Measurements from ENCODE around the gene TSTD2.
"Not testable (repeated sequence)": the region's sequence is repeated elsewhere in the genome, so short reads cannot be mapped to it uniquely, and the experiment has no call there.

Gene TSTD2

DNA sequence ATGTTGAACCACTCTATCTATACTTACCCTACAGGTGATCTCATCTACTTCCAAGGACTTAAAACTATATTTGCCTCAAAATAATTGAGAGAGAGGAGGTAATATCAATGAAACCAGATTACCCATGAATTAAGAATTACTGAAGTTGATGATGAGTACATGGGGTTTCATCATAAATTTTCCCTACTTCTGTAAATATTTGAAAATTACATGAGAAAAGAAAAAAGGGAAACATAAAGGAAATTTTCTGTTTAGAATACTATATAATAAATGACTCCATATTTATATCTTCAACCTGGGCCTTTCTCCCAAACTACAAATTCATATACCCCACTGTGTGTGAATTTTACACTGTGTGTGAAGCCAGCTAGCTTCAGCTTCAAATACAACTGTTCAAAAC, 2.6 kb downstream of the TSTD2 start:
- DNase-seq (ENCODE audit: low read depth, low spot score), result no peak

DNA sequence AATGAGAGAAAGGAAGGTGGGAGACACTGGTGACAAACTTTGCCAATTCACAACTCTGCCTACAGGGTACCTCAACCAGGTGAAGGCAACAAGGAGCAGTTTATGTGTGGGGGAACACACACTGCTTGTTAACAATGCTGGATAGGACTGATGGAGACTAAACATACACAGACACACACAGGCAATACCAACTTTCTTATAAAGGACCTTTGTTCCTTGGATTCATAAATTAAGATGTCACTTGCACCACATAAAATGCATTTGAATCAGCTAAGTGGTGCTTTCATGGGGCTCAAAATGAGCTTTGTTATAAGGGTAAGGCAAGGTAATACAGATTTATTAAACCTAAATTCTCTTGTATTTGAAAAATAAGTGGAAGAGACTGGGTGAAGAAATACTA, 4.0 kb downstream of the TSTD2 start:
- no peak for DNase-seq (ENCODE audit: low read depth, low spot score)

GRCh38 chr9:97628668-97629067, 4.5 kb downstream of the TSTD2 start:
- no peak for DNase-seq (ENCODE audit: low read depth, low spot score)

DNA sequence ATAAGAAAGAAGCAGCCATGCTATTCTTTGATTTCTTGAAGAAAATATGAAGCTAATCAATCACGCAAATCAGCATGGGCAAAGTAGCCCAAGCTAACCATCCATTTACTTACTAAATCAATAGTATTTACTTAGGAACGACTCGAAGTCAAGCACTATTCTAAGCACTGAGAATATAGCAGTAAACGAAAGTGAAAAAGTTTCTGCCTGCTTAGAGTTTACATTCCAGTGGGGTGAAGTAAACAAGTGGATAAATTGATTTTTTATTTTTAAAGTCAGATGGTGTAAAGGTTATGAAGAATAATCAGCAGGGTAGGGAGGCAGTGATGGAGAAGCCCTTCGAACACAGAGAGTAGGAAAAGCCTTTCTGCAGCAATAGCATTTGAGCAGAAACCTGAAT, 5.5 kb downstream of the TSTD2 start:
- DNase-seq (ENCODE audit: low read depth, low spot score), result no peak

DNA sequence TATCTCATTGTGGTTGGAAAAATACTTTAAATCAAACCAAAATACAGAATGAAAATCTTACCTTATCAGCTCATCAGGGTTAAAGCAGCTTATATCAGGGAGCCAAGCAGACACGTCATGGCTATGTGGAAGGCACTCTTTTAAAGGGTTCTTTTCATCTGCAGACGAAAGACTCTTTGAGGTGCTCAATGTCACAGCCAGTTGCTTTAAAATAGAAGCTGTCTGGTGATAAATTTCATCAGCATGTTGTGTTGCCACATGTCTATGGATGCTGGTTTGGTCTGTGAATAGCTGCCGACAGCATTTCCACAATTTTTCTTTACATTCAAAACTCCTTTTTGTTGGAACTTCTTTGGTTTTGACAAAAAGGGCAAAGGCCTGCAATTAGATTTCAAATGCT, 7.5 kb downstream of the TSTD2 start:
- no peak for DNase-seq (ENCODE audit: low read depth, low spot score)

DNA sequence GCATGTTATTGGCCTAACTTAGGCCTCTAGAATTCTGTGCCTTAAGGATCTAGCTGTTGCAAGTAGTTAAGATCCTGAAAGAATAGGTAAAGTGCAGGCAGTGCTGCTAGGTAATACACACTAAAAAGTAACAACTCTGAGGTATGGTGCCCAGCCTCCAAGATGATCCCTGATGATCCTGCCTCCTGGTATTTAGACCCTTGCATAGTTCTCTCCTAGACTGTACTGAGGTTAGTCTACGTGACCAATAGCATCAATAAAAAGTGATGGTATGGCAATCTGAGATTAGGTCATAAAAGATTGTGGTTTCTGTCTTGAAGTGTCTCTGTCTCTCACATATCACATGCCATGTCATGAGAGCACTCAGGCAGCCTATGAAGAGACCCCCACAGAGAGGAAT, 9.2 kb downstream of the TSTD2 start:
- no peak for DNase-seq (ENCODE audit: low read depth, low spot score)

DNA sequence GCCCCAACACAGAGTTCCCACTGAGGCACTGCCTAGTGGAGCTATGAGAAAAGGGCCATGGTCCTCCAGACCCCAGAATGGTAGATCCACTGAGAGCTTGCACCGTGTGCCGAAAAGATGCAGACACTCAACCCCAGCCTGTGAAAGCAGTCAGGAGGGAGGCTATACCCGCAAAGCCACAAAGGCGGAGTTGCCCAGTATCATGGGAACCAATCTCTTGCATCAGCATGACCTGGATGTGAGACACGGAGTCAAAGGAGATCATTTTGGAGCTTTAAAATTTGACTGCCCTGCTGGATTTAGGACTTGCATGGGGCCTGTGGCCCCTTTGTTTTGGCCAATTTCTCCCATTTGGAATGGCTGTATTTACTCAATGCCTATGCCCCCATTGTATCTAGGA, 10.7 kb downstream of the TSTD2 start:
- not testable (repeated sequence) for DNase-seq (ENCODE audit: low read depth, low spot score)

GRCh38 chr9:97620063-97620462, 13.1 kb downstream of the TSTD2 start:
- not testable (repeated sequence) for DNase-seq (ENCODE audit: low read depth, low spot score)

DNA sequence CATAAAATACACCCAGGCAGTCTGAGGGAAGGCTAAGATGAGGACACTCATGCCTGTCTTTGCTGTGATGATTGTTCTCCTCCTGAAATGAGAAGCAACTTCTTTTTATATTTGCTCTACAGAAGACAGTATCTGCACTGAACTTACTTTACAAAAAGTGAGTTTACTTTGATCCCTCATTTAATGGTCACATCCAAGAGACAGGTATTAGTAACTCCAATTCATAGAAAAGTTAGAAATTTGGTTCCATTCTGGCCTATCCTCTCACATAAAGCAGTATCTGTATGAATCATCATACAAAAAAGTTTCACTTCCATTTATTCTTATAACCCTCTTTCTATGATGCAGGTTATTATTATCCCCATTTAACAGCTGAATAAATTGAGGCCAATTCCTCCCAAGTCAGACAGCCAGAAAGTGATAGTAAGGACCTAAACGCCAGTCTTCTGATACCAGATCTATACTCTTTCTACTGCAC, 15.2 kb downstream of the TSTD2 start:
- DNase-seq (ENCODE audit: low read depth, low spot score), result no peak

GRCh38 chr9:97615439-97616072, 17.6 kb downstream of the TSTD2 start:
- peak; percentile 24 for DNase-seq (ENCODE audit: low read depth, low spot score)

DNA sequence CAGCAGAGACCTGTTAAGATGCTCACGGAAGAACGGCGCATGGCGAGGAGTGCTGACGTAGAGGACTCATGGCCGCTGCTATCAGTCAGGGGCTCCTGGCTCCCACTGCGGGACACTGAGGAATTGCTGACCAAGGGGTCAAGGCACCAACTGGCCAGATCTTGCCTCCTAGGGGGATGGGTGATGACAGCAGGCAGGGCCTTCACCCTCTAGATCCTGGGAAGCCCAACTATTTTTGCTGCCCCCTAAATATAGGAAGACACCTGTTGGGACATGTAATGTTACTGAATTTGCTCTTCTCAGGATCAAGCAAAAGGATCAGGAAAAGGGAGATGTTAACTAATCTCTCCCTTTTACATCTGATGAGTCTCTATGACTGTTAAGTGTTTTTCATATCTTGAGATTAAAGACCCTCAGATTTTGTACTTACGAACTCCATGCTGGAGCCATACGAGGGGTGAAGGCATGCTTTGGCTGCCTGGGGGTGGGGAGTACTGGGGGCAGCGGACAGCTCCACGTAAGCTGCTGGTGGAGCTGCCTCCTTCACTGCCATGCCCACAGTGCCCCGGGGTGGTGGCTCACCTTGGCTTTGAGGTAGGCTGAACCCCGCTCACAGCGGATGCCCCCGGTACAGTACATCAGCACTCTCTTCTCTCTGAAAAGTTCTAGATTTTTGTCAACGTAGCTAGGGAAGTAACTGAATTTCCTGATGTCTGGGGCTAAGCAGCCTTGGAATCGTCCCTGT, 28.1 kb downstream of the TSTD2 start:
- no peak for DNase-seq (ENCODE audit: low read depth, low spot score)

GRCh38 chr9:97602430-97602829, 30.7 kb downstream of the TSTD2 start:
- no peak for DNase-seq (ENCODE audit: low read depth, low spot score)

- DNase-seq (ENCODE audit: low read depth, low spot score), result no peak
Observed at GRCh38 chr9:97601228-97601898, 31.8 kb downstream of the TSTD2 start.

DNA sequence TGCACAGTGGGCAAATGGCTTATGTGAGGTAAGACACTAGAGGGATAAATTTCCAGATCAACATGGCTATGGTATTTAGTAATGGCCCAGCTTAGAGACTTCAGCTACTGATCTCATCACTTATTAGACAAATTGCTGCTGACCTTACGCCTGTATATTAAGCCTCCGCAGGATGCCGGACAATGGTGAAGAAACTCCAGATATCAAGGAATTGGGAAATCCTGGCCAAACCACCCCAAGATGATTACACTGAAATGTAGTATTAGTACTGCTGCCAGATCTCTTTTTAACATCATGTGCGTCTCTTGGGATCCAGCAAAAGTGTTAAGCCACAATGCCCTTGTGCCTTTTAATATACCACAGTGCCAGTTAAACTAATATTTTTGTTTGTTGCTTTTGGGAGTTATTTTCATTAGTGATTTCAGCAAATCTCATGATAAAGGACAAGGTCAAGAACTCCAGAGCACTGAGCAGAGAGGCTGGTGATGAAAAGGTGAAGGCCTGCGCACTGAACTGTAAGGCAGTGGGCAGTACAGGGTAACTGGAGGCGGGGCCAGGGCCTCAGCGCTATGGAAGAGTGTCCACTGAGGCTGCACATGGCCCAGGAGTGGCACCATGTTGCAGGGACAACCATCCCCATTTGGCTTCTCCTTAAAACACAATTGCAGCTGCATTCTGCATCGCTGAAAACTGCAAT, 32.5 kb downstream of the TSTD2 start:
- DNase-seq (ENCODE audit: low read depth, low spot score), result no peak

GRCh38 chr9:97599314-97599846, 33.8 kb downstream of the TSTD2 start:
- DNase-seq (ENCODE audit: low read depth, low spot score), result no peak

DNA sequence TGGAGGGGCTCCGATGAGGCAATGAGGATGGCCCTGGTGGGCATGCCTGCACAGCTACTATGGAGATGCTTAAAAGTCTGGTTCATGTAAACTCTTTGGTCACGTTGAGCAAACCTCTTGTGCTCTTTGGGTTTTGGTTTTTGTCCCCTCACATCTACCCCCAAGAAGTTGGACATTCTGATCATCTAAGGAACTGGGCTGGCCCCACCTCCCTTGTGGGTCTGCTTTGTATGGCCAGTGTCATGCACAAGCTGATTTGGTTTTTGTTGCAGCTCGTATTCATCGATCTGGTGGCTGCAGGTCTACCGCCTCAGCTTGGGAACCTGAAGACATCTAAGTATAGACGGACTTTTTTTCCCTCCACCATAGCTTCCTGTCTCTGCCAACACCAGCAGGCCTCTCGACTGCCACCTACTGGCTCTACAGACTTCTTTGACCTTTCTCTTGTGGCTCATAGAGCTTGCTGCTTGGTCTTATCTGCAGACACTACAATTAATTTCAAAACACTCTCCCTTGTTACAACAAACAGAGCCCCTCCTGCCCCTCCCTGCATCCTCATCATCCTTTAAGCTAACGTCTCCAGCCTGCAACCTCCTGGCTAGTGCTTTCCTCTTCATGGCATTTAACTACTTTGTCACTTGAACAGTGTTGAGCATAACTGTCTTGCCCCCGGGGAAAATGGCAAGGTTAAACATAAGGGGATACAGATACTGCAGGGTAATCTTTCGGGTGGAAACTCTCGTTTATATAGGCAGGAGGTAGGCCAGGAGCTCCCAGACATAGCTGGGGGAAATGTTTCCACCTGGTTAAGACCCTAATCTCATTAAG, 34.5 kb downstream of the TSTD2 start:
- DNase-seq (ENCODE audit: low read depth, low spot score), result peak; percentile 38

DNA sequence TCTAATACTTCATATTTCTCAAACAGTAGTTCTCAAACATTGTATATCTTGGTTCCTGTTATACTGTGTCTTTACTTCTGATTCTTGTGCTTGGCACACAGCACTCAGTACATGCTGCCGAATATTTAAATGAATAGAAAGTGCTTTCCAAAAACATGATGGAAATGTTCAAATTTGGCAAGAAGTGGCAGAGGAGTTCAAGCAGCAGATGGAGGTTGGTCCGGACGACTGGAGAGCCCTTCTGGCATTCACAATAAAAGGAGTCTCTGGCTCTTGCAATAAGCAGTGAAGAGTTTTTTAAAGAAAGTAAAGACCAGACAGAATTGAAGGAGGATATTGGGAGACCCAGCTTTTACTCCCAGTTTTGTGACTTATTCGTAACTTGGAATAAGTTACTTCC, 36.3 kb downstream of the TSTD2 start:
- no peak for DNase-seq (ENCODE audit: low read depth, low spot score)

DNA sequence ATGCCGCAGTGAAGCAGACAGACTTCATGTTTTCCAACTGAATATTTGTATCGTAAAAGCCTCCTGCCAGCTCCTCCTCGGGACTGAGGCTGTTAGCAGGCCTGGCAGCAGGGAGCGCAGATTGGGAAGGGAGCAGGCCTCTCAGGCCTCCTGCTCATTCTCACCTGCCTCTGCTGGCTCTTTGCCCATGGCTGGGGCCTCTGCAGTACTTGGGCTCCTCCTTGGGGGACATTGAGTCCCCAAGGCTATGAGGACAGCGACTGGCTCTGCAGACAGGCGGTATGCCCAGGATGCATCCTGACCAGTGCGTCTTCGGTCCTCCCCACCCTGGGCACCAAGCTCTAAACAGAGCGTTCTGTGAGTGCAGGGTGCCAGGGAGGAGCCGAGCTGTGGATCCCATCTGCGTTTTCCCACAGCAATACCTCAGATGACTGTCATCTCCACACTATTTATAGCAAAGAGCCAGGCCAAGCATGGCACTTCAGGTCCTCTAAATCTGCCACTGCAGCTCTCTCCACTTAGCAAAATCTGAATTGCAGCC, 38.7 kb downstream of the TSTD2 start:
- DNase-seq (ENCODE audit: low read depth, low spot score), result no peak

GRCh38 chr9:97593960-97594359, 39.2 kb downstream of the TSTD2 start:
- no peak for DNase-seq (ENCODE audit: low read depth, low spot score)

GRCh38 chr9:97592126-97592525, 41.0 kb downstream of the TSTD2 start:
- DNase-seq (ENCODE audit: low read depth, low spot score), result no peak

DNA sequence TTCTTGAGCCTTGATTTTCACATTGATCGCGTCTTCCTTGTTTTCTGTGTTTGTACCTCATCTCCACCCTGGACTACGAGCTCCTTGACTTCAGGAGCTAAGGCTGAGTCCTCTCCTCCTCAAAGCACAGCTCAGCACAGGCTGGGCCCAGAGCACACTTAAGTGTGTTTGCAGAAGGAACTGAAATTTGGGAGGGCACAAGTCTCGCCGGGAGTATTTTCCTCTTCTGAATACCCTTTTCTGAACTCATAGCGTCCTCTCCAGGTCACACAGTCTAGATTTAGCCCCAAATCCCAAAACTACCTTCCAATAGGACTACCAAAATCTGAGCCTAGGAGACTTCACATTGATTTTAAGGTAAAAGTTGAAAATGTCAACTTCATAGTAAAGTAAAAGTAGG, 41.6 kb downstream of the TSTD2 start:
- no peak for DNase-seq (ENCODE audit: low read depth, low spot score)

Data from activated CD4-positive, CD25-positive, alpha-beta regulatory T cell treated with anti-CD3 and anti-CD28 coated beads, Interleukin-2, amount 50 U/mL, for 16 hours (primary cell).